Occipital lobe (tissue), 2 donors: ENCODE measurements around the gene FAM131C. TPM values are rescaled to one million over a fixed set of nuclear protein-coding genes. Genes with fewer than 3 reads are reported as not detected.
"Not testable (repeated sequence)": the region's sequence is repeated elsewhere in the genome, so short reads cannot be mapped to it uniquely, and the experiment has no call there.

Experiments
- DNase-seq: peaks from one replicate; lab custom pipeline; 2025; lab: John Stamatoyannopoulos, UW
- total RNA-seq: library from RNA; depleted of rRNA; stranded (reverse); fragments of >200 nt; gene quantifications from one replicate; pipeline ENCODE4 v1.2.3, GENCODE V29; 2014

FAM131C gene
- total RNA-seq: 1.7 TPM

GRCh38 chr1:16073490-16074119, at the start of gene FAM131C:
Gene FAM131C (minus strand): TSS chr1:16073651. CDS start chr1:16073442, 209 bp downstream.
- no peak for DNase-seq

- DNase-seq: no peak
Measured at GRCh38 chr1:16122916-16123315, 49.5 kb upstream of the FAM131C start.

- DNase-seq: no peak
Measured at GRCh38 chr1:16122350-16122881, 49.0 kb upstream of the FAM131C start.

GRCh38 chr1:16120940-16121410, 47.5 kb upstream of the FAM131C start:
- no peak for DNase-seq

GRCh38 chr1:16120407-16120806, 47.0 kb upstream of the FAM131C start:
- DNase-seq: no peak

GRCh38 chr1:16119926-16120325, 46.5 kb upstream of the FAM131C start:
- no peak for DNase-seq

GRCh38 chr1:16119504-16119903, 46.1 kb upstream of the FAM131C start:
- DNase-seq: no peak

GRCh38 chr1:16118706-16119105, 45.3 kb upstream of the FAM131C start:
- DNase-seq: no peak

GRCh38 chr1:16117936-16118335, 44.5 kb upstream of the FAM131C start:
- DNase-seq: no peak

- DNase-seq: no peak
Measured at GRCh38 chr1:16117369-16117768, 43.9 kb upstream of the FAM131C start.

GRCh38 chr1:16116625-16117024, 43.2 kb upstream of the FAM131C start:
- DNase-seq: no peak

- no peak for DNase-seq
Measured at GRCh38 chr1:16116002-16116401, 42.6 kb upstream of the FAM131C start.

- no peak for DNase-seq
Measured at GRCh38 chr1:16115468-16115983, 42.1 kb upstream of the FAM131C start.

- no peak for DNase-seq
Measured at GRCh38 chr1:16114527-16115467, 41.3 kb upstream of the FAM131C start.

GRCh38 chr1:16112596-16113555, 39.4 kb upstream of the FAM131C start:
- DNase-seq: no peak

GRCh38 chr1:16111771-16112595, 38.5 kb upstream of the FAM131C start:
- DNase-seq: no peak

GRCh38 chr1:16110884-16111283, 37.4 kb upstream of the FAM131C start:
- DNase-seq: no peak

GRCh38 chr1:16110456-16110855, 37.0 kb upstream of the FAM131C start:
- DNase-seq: no peak

GRCh38 chr1:16109571-16109970, 36.1 kb upstream of the FAM131C start:
- no peak for DNase-seq

- DNase-seq: not testable (repeated sequence)
Measured at GRCh38 chr1:16107039-16107438, 33.6 kb upstream of the FAM131C start.
